ENCODE measurements around the gene NBEA. TPM values are rescaled to one million over a fixed set of nuclear protein-coding genes. Genes with fewer than 3 reads are reported as not detected.

The NBEA gene
- total RNA-seq, 1 experiment from 2014 or later, result 4.4 TPM

DNA sequence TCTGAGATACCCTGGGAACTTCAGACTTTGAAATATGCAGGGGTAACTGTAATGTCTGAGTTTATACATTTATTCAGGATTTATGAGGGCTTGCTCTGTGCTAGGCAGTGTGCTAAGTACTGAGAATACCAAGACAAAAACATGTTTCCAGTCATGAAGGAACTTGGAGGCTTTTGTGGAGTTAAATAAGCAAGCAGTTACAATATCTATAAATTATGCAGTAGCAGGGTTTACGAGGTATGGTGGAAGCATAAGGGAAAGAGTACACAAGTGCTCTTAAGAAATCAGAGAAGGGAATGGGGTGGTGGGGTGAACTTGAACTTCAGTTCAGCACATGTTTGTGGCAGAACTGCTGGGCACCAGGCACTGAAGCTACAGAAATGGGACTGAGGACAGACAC lies 506.4 kb downstream of the NBEA start:
- no peaks in the 10 kb centered on the region for H3K4me1 ChIP-seq (ENCODE audit: insufficient read depth, low read length)
- intact Hi-C loops (cut with micrococcal nuclease), result no loop called here
- DNase-seq, result no peak
- no peak overlapping the region for H3K9ac ChIP-seq (ENCODE audit: low read length)
- no peak overlapping the region for H3K4me2 ChIP-seq (ENCODE audit: low read length)
- no peak for TF ChIP-seq EZH2 (IDR thresholded peaks at IDR 0.05; ENCODE audit: low read length, unreplicated experiment)
- TF ChIP-seq, protein P1, sequence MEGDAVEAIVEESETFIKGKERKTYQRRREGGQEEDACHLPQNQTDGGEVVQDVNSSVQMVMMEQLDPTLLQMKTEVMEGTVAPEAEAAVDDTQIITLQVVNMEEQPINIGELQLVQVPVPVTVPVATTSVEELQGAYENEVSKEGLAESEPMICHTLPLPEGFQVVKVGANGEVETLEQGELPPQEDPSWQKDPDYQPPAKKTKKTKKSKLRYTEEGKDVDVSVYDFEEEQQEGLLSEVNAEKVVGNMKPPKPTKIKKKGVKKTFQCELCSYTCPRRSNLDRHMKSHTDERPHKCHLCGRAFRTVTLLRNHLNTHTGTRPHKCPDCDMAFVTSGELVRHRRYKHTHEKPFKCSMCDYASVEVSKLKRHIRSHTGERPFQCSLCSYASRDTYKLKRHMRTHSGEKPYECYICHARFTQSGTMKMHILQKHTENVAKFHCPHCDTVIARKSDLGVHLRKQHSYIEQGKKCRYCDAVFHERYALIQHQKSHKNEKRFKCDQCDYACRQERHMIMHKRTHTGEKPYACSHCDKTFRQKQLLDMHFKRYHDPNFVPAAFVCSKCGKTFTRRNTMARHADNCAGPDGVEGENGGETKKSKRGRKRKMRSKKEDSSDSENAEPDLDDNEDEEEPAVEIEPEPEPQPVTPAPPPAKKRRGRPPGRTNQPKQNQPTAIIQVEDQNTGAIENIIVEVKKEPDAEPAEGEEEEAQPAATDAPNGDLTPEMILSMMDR (conservative IDR thresholded peaks at IDR 0.05; ENCODE audit: low read depth, low read length), result no peak
- no peak for TF ChIP-seq EZH2phosphoT487 (IDR thresholded peaks at IDR 0.05; ENCODE audit: borderline replicate concordance, low read length)
- H3K79me2 ChIP-seq (ENCODE audit: low read length), result no peaks in the 10 kb centered on the region
- no peaks in the 10 kb centered on the region for H4K20me1 ChIP-seq (ENCODE audit: low read length)
- ChIA-PET CTCF (no interaction called here), POLR2A (ENCODE audit: unreplicated experiment) (no interaction called here)
- ATAC-seq, result no peak
- no peaks in the 10 kb centered on the region for H3F3A ChIP-seq (ENCODE audit: low read length, unreplicated experiment)
- no peak overlapping the region for H3K27ac ChIP-seq (ENCODE audit: low read length)
- no peak overlapping the region for H3K4me3 ChIP-seq (ENCODE audit: low read length)
- H3K36me3 ChIP-seq (ENCODE audit: low read depth, low read length), result no peaks in the 10 kb centered on the region
- no TSS peak for BruUV-seq (replicated peaks)
- H3K27me3 ChIP-seq (ENCODE audit: low read length), result no peaks in the 10 kb centered on the region
- no peaks in the 10 kb centered on the region for H3K9me2 ChIP-seq (replicated peaks; ENCODE audit: low read length)
- H3K9me3 ChIP-seq (ENCODE audit: low read length), result no peaks in the 10 kb centered on the region
- H2AFZ ChIP-seq (ENCODE audit: low read length), result no peak overlapping the region

DNA sequence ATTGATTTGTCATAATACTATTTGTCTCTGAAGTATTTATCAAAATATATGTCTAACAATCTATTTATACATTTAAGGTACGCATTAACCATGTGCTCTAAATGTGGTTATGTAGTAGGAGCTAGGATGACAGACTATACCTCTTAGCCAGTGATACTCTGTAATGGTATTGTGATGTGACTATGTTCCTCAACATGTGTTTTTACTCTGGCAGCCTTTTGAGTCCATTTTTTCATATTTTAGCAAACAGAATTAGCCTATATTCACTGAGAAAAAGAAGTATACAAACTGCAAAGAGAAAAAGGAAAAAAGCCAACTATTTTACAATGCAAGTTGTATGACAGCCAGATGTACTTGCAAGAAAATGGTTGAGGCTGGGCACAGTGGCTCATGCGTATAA lies 507.8 kb downstream of the NBEA start:
- ChIA-PET POLR2A (ENCODE audit: unreplicated experiment) (no interaction called here), CTCF (no interaction called here)

DNA sequence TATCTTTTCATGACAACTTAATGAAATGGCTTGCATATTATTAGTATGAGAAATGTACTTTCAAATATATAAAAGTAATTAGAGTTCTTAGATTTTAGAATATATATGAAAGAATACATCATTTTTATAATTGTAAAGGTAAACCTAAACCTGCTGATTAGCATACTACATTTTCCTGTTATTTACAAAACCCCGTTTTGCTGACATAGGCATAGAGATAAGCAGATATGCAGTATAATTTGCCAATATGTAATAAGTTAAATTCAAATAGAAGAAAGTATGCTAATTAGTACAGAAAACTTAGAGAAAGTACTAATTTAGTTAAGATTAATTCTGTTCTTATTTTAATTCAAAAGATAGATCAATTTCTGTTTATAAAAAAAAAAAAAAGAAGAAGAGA lies 513.0 kb downstream of the NBEA start:
- no peak overlapping the region for H3K9ac ChIP-seq (ENCODE audit: low read length)
- DNase-seq (no peak), ATAC-seq (no peak)
- no peak overlapping the region for H3K4me3 ChIP-seq (ENCODE audit: low read length)
- no peaks in the 10 kb centered on the region for H3K9me3 ChIP-seq (ENCODE audit: low read length)
- H3K9me2 ChIP-seq (replicated peaks; ENCODE audit: low read length), result no peaks in the 10 kb centered on the region
- no peak overlapping the region for H2AFZ ChIP-seq (ENCODE audit: low read length)
- no peak overlapping the region for H3K27ac ChIP-seq (ENCODE audit: low read length)
- H3K4me2 ChIP-seq (ENCODE audit: low read length), result no peak overlapping the region
- POLR2A ChIA-PET (ENCODE audit: unreplicated experiment), result no interaction called here
- no peaks in the 10 kb centered on the region for H3K79me2 ChIP-seq (ENCODE audit: low read length)
- intact Hi-C loops (cut with micrococcal nuclease), result no loop called here
- H3K27me3 ChIP-seq (ENCODE audit: low read length), result no peaks in the 10 kb centered on the region
- no peaks in the 10 kb centered on the region for H4K20me1 ChIP-seq (ENCODE audit: low read length)
- BruUV-seq (replicated peaks), result no TSS peak
- CTCF ChIA-PET, result no interaction called here
- TF ChIP-seq EZH2phosphoT487 (IDR thresholded peaks at IDR 0.05; ENCODE audit: borderline replicate concordance, low read length) (no peak), EZH2 (IDR thresholded peaks at IDR 0.05; ENCODE audit: low read length, unreplicated experiment) (no peak)
- TF ChIP-seq, protein P1 (conservative IDR thresholded peaks at IDR 0.05; ENCODE audit: low read depth, low read length), result no peak
- H3F3A ChIP-seq (ENCODE audit: low read length, unreplicated experiment), result no peaks in the 10 kb centered on the region
- H3K4me1 ChIP-seq (ENCODE audit: insufficient read depth, low read length), result no peaks in the 10 kb centered on the region
- no peaks in the 10 kb centered on the region for H3K36me3 ChIP-seq (ENCODE audit: low read depth, low read length)

More for the DNA sequence above, 507.8 kb downstream of the NBEA start:
- Histone ChIP-seq H3K4me1 (ENCODE audit: insufficient read depth, low read length) (no peaks in the 10 kb centered on the region), H4K20me1 (ENCODE audit: low read length) (no peaks in the 10 kb centered on the region), H3K9me3 (ENCODE audit: low read length) (no peaks in the 10 kb centered on the region), H3K79me2 (ENCODE audit: low read length) (no peaks in the 10 kb centered on the region), H3K4me3 (ENCODE audit: low read length) (no peak overlapping the region), H3F3A (ENCODE audit: low read length, unreplicated experiment) (no peaks in the 10 kb centered on the region), H3K4me2 (ENCODE audit: low read length) (no peak overlapping the region), H2AFZ (ENCODE audit: low read length) (no peak overlapping the region), H3K27me3 (ENCODE audit: low read length) (no peaks in the 10 kb centered on the region), H3K9ac (ENCODE audit: low read length) (no peak overlapping the region), H3K9me2 (replicated peaks; ENCODE audit: low read length) (no peaks in the 10 kb centered on the region), H3K36me3 (ENCODE audit: low read depth, low read length) (no peaks in the 10 kb centered on the region), H3K27ac (ENCODE audit: low read length) (no peak overlapping the region)
- DNase-seq (no peak), ATAC-seq (no peak)
- intact Hi-C loops (cut with micrococcal nuclease), result no loop called here
- BruUV-seq (replicated peaks), result no TSS peak
- no peak for TF ChIP-seq EZH2 (IDR thresholded peaks at IDR 0.05; ENCODE audit: low read length, unreplicated experiment)
- TF ChIP-seq, protein P1 (conservative IDR thresholded peaks at IDR 0.05; ENCODE audit: low read depth, low read length), result no peak
- no peak for TF ChIP-seq EZH2phosphoT487 (IDR thresholded peaks at IDR 0.05; ENCODE audit: borderline replicate concordance, low read length)
